Measurements from ENCODE around the gene ETS1.

DNA sequence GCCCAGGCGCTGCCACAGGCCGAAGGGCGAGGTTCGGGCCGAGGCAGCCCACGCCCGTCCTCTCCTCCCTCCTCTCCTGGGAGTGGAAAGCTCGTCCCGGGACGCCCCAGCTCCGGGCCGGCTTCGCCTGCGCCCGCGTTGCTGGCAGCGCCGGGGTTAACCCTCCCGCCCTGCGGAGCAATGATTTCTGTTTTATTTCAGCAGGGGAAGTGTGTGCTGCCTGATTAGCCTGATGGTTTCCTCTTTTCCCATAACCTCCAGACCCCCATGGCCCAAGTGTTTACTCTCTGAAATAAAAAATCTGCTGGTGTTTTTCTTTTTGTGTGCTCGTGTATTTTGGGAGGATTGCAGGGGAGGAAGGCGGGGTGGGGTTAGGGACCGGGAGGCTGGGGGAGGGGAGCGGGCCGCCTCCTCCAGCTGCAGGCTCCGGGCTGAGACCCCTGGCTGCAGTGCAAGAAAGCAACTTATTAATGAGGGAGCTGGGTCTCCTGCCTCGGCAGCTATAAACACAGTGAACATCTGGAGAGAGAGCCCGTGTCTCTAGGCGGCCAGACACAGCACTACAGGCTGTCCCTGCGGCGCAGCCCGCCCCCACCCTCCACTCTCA lies 38.6 kb downstream of the ETS1 start:
- TF ChIP-seq EZH2 (IDR thresholded peaks at IDR 0.05) (peak; percentile 79), EZH2phosphoT487 (IDR thresholded peaks at IDR 0.05) (peak; percentile 33)
- TF ChIP-seq, protein P1, sequence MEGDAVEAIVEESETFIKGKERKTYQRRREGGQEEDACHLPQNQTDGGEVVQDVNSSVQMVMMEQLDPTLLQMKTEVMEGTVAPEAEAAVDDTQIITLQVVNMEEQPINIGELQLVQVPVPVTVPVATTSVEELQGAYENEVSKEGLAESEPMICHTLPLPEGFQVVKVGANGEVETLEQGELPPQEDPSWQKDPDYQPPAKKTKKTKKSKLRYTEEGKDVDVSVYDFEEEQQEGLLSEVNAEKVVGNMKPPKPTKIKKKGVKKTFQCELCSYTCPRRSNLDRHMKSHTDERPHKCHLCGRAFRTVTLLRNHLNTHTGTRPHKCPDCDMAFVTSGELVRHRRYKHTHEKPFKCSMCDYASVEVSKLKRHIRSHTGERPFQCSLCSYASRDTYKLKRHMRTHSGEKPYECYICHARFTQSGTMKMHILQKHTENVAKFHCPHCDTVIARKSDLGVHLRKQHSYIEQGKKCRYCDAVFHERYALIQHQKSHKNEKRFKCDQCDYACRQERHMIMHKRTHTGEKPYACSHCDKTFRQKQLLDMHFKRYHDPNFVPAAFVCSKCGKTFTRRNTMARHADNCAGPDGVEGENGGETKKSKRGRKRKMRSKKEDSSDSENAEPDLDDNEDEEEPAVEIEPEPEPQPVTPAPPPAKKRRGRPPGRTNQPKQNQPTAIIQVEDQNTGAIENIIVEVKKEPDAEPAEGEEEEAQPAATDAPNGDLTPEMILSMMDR (IDR thresholded peaks at IDR 0.05), result no peak
